B cell (primary cell): Measurements from ENCODE around the gene ANKS1B. TPM values are rescaled to one million over a fixed set of nuclear protein-coding genes. Genes with fewer than 3 reads are reported as not detected.

Experiments used
- ATAC-seq: fragments of 200-7000 bp; cut with Tn5 transposase; one replicate; pipeline ENCODE4 v1.10.0; 2021; ENCODE audit warnings: low read depth, mild to moderate bottlenecking, moderate number of reproducible peaks, moderate library complexity
- CTCF ChIA-PET: fragments of 350-600 bp; sonication (Branson Sonifier 250); formaldehyde crosslinking; loops from one replicate; lab custom pipeline; 2021; ENCODE audit warnings: antibody characterized with exemption, inconsistent platforms; lab: Charles Lee
- POLR2A ChIA-PET: fragments of 350-600 bp; sonication (Branson Sonifier 250); formaldehyde crosslinking; loops from one replicate; lab custom pipeline; 2021; ENCODE audit warnings: antibody characterized with exemption; lab: Charles Lee
- DNase-seq: peaks from one replicate; pipeline ENCODE4 v3.0.0; 2013
- H2AFZ ChIP-seq: 2 replicates; pipeline ENCODE4 v1.6.1; 2012; ENCODE audit warnings: mild to moderate bottlenecking, low read depth, low read length; ENCODE audit not compliant: insufficient read depth, poor library complexity, severe bottlenecking
- H3K27ac ChIP-seq, 2 donors: 1 replicate in 1 of 2; 2 replicates in 1 of 2; pipeline ENCODE4 v1.5.1; 2012 to 2013; ENCODE audit warnings: low read length in 2 of 2, mild to moderate bottlenecking in 2 of 2, moderate library complexity in 1 of 2
- H3K27me3 ChIP-seq, 4 experiments: fragments of 200-600 bp in 1 of 4; sonication (generic) in 1 of 4; replicated peaks in 1 of 4; 1 replicate in 2 of 4; 2 replicates in 2 of 4; pipeline versions ENCODE4 v1.6.1 to v1.7.0; 2013 to 2016; ENCODE audit warnings: low read length in 3 of 4, mild to moderate bottlenecking in 2 of 4, mixed read lengths in 1 of 4, moderate library complexity in 1 of 4; ENCODE audit not compliant: insufficient read depth in 4 of 4, control insufficient read depth in 3 of 4; ENCODE audit errors: control extremely low read depth in 1 of 4
- H3K36me3 ChIP-seq, 2 experiments: replicated peaks in 1 of 2; 1 replicate in 1 of 2; 2 replicates in 1 of 2; pipeline versions ENCODE4 v1.6.1 to v1.7.1; 2013; ENCODE audit warnings: low read length in 1 of 2; ENCODE audit not compliant: insufficient read depth in 2 of 2, control insufficient read depth in 1 of 2; ENCODE audit errors: control extremely low read depth in 1 of 2, extremely low read depth in 1 of 2
- H3K4me1 ChIP-seq, 2 donors: fragments of 200-600 bp in 1 of 2; sonication (generic) in 1 of 2; 1 replicate in 1 of 2; 2 replicates in 1 of 2; pipeline versions ENCODE4 v1.5.1 to v1.6.1; 2013 to 2017; ENCODE audit warnings: low read length in 2 of 2; ENCODE audit not compliant: control insufficient read depth in 2 of 2, insufficient read depth in 2 of 2
- H3K4me2 ChIP-seq: replicated peaks from 2 replicates; pipeline ENCODE3; 2012; ENCODE audit warnings: mild to moderate bottlenecking, low read depth, low read length; ENCODE audit not compliant: poor library complexity, severe bottlenecking
- H3K4me3 ChIP-seq, 5 experiments: fragments of 200-600 bp in 1 of 5; sonication (generic) in 1 of 5; 1 replicate in 3 of 5; 2 replicates in 2 of 5; pipeline versions ENCODE4 v1.5.1 to v1.7.0; 2011 to 2016; ENCODE audit warnings: low read length in 4 of 5, mild to moderate bottlenecking in 4 of 5, low read depth in 2 of 5, control low read depth in 1 of 5, moderate library complexity in 1 of 5; ENCODE audit not compliant: insufficient read depth in 1 of 5; ENCODE audit errors: control extremely low read depth in 1 of 5, extremely low read depth in 1 of 5
- H3K79me2 ChIP-seq: fragments of 200-600 bp; sonication (generic); one replicate; pipeline ENCODE4 v1.6.0; 2016; ENCODE audit warnings: low read length; ENCODE audit not compliant: control insufficient read depth, insufficient read depth
- H3K9ac ChIP-seq: fragments of 200-600 bp; sonication (generic); 2 replicates; pipeline ENCODE4 v1.6.1; 2017; ENCODE audit warnings: mild to moderate bottlenecking, low read length, moderate library complexity
- H3K9me3 ChIP-seq, 3 donors: one replicate each; pipeline versions ENCODE4 v1.6.1 to v1.7.1; 2013; ENCODE audit warnings: low read length in 2 of 3; ENCODE audit not compliant: control insufficient read depth in 2 of 3, insufficient read depth in 1 of 3; ENCODE audit errors: control extremely low read depth in 1 of 3
- H4K20me1 ChIP-seq: 2 replicates; pipeline ENCODE4 v1.6.0; 2012; ENCODE audit warnings: mild to moderate bottlenecking, low read length; ENCODE audit not compliant: insufficient read depth, control insufficient read depth, poor library complexity, severe bottlenecking
- H3K27ac Mint-ChIP-seq: one replicate; pipeline ENCODE4 v1.8.0; 2021; ENCODE audit warnings: mixed read lengths
- H3K27me3 Mint-ChIP-seq: one replicate; pipeline ENCODE4 v1.8.0; 2021; ENCODE audit warnings: mixed read lengths
- H3K4me1 Mint-ChIP-seq: one replicate; pipeline ENCODE4 v1.8.0; 2021; ENCODE audit warnings: mixed read lengths
- H3K4me3 Mint-ChIP-seq: one replicate; pipeline ENCODE4 v1.8.0; 2021; ENCODE audit warnings: mixed read lengths
- H3K9me3 Mint-ChIP-seq: one replicate; pipeline ENCODE4 v1.8.0; 2022; ENCODE audit warnings: mixed read lengths; ENCODE audit not compliant: insufficient read depth
- CTCF ChIP-seq: fragments of 200-600 bp; IDR thresholded peaks from one replicate; pipeline ENCODE4 v1.8.0; 2022; ENCODE audit warnings: antibody characterized with exemption, mild to moderate bottlenecking
- EZH2 ChIP-seq: IDR thresholded peaks from 2 replicates; pipeline ENCODE4 v1.6.1; 2012; ENCODE audit warnings: borderline replicate concordance, low read depth, mild to moderate bottlenecking, moderate library complexity, low read length; ENCODE audit not compliant: insufficient read depth, poor library complexity, severe bottlenecking
- WGBS: methylation state at CpG from one replicate; pipeline ENCODE4 v1.1.5; 2013; ENCODE audit warnings: missing lambda C conversion rate; ENCODE audit not compliant: insufficient coverage; 5-methylcytosine and 5-hydroxymethylcytosine counted together
- intact Hi-C: fragments of 100-400 bp; cut with micrococcal nuclease; formaldehyde crosslinking; loops from one replicate; pipeline ENCODE4 v1.10.0; 2022
- polyA plus RNA-seq: library from polyadenylated mRNA; depleted of rRNA; stranded (reverse); fragments of >200 nt; gene quantifications from 2 replicates; pipeline ENCODE4 v1.2.3, GENCODE V29; 2012
- total RNA-seq, 2 donors: library from RNA; stranded (reverse); fragments of 120-200 nt in 1 of 2; gene quantifications; 1 replicate in 1 of 2; 2 replicates in 1 of 2; pipeline versions ENCODE4 v1.2.3 to v1.2.4, GENCODE V29; 2013 to 2022

ANKS1B gene
- total and polyA plus RNA-seq, 2 donors (not counting 1 experiment from before 2014, with no cell fraction given): not detected

DNA sequence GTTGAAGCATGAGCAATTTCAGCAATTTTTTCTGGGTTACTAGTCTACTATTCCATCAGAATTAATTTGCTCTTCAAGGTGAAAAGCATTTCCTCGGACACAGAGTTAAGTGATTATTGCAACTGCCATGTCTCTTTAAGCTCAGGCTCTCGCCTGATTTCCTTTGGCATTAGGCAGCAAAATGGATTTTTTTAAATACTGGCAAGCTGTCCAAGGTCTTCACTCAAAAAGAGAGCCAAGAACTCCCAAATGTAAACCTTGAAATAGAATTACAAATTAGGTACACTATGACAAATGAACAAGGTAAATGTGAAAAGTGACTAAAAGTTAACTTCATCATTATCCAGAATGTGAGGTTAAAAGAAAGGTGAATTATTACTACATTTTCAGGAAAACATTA lies 225.3 kb downstream of the ANKS1B start:
- Histone ChIP-seq H3K9ac (no peak overlapping the region), H3K27me3 (no peaks in the 10 kb centered on the region), H3K36me3 (no peaks in the 10 kb centered on the region), H3K79me2 (no peaks in the 10 kb centered on the region), H3K4me3 (no peak overlapping the region), H2AFZ (no peak overlapping the region), H3K4me1 (no peaks in the 10 kb centered on the region), H3K4me2 (no peak overlapping the region), H4K20me1 (no peaks in the 10 kb centered on the region), H3K27ac (no peak overlapping the region), H3K9me3 (no peaks in the 10 kb centered on the region)
- WGBS: no CpG with 5 or more reads among the region's 2 CpGs
- no peaks in the 10 kb centered on the region for H3K9me3 Mint-ChIP-seq
- ATAC-seq (no peak), DNase-seq (no peak)
- CTCF ChIA-PET: no interaction called here
- H3K27me3 Mint-ChIP-seq: no peaks in the 10 kb centered on the region
- intact Hi-C loops: no loop called here
- TF ChIP-seq CTCF (no peak), EZH2 (no peak)
- no peak overlapping the region for H3K27ac Mint-ChIP-seq
- no peak overlapping the region for H3K4me3 Mint-ChIP-seq
- no peaks in the 10 kb centered on the region for H3K4me1 Mint-ChIP-seq
- POLR2A ChIA-PET: no interaction called here

- H3K27me3 Mint-ChIP-seq: no peaks in the 10 kb centered on the region
These were observed 225.7 kb downstream of the ANKS1B start for GRCh38 chr12:99758997-99759396.

More at GRCh38 chr12:99758997-99759396, 225.7 kb downstream of the ANKS1B start:
- no CpG with 5 or more reads among the region's 3 CpGs for WGBS
- no peaks in the 10 kb centered on the region for H4K20me1 ChIP-seq
- no peaks in the 10 kb centered on the region for H3K4me1 ChIP-seq
- no peak overlapping the region for H3K4me3 ChIP-seq
- no peak overlapping the region for H3K27ac ChIP-seq
- DNase-seq (no peak), ATAC-seq (no peak)
- TF ChIP-seq EZH2 (no peak), CTCF (no peak)
- no peak overlapping the region for H3K9ac ChIP-seq
- no peak overlapping the region for H2AFZ ChIP-seq
- H3K4me1 Mint-ChIP-seq: no peaks in the 10 kb centered on the region
- no peaks in the 10 kb centered on the region for H3K36me3 ChIP-seq
- H3K4me2 ChIP-seq: no peak overlapping the region
- no peaks in the 10 kb centered on the region for H3K9me3 Mint-ChIP-seq
- H3K79me2 ChIP-seq: no peaks in the 10 kb centered on the region
- ChIA-PET CTCF (no interaction called here), POLR2A (no interaction called here)
- no peaks in the 10 kb centered on the region for H3K9me3 ChIP-seq
- no peak overlapping the region for H3K4me3 Mint-ChIP-seq
- intact Hi-C loops: no loop called here
- H3K27ac Mint-ChIP-seq: no peak overlapping the region
- no peaks in the 10 kb centered on the region for H3K27me3 ChIP-seq
